Measurements from ENCODE around the gene SPOP.
"Not testable (repeated sequence)": the region's sequence is repeated elsewhere in the genome, so short reads cannot be mapped to it uniquely, and the experiment has no call there.

The SPOP gene

GRCh38 chr17:49677933-49678847 is at the start of gene SPOP:
Gene SPOP (minus strand): TSS chr17:49678097. CDS start chr17:49622810, 55,287 bp downstream.
- peak; percentile 97 to 100 (median 99) for DNase-seq
- intact Hi-C loops (cut with DNase I) = loop anchor here (10.0 kb wide), 1 partner anchor 63 kb away; no protein-coding TSS in a partner anchor

- no peak for DNase-seq
- intact Hi-C loops (cut with DNase I) = no loop called here
Observed at GRCh38 chr17:49727380-49727779, 49.5 kb upstream of the SPOP start.

- intact Hi-C loops (cut with DNase I) = no loop called here
Observed at GRCh38 chr17:49725452-49726130, 47.7 kb upstream of the SPOP start.

GRCh38 chr17:49724552-49724951 is 46.7 kb upstream of the SPOP start:
- intact Hi-C loops (cut with DNase I) = not testable (repeated sequence)

More at GRCh38 chr17:49725452-49726130, 47.7 kb upstream of the SPOP start:
- DNase-seq = no peak

GRCh38 chr17:49723423-49723822 is 45.5 kb upstream of the SPOP start:
- DNase-seq = no peak
- intact Hi-C loops (cut with DNase I) = no loop called here

More at GRCh38 chr17:49724552-49724951, 46.7 kb upstream of the SPOP start:
- DNase-seq = not testable (repeated sequence)

- intact Hi-C loops (cut with DNase I) = no loop called here
- DNase-seq = no peak
Observed at GRCh38 chr17:49722066-49722465, 44.2 kb upstream of the SPOP start.

- DNase-seq = no peak
Observed at GRCh38 chr17:49717371-49717861, 39.5 kb upstream of the SPOP start.

GRCh38 chr17:49716668-49717364 is 38.9 kb upstream of the SPOP start:
- intact Hi-C loops (cut with DNase I) = no loop called here
- DNase-seq = no peak

More at GRCh38 chr17:49717371-49717861, 39.5 kb upstream of the SPOP start:
- intact Hi-C loops (cut with DNase I) = no loop called here

GRCh38 chr17:49715717-49716279 is 37.9 kb upstream of the SPOP start:
- DNase-seq = no peak
- intact Hi-C loops (cut with DNase I) = no loop called here

- intact Hi-C loops (cut with DNase I) = no loop called here
- no peak for DNase-seq
Observed at GRCh38 chr17:49715216-49715615, 37.3 kb upstream of the SPOP start.

- DNase-seq = peak in 1 of 10 donors; percentile 47
- intact Hi-C loops (cut with DNase I) = loop anchor here (2.0 to 5.0 kb wide), 2 partner anchors 80 to 144 kb away; partner anchors contain the start of gene KAT7
Observed at GRCh38 chr17:49708515-49709183, 30.8 kb upstream of the SPOP start.

- peak; percentile 99 to 100 (median 100) for DNase-seq
- intact Hi-C loops (cut with DNase I) = loop anchor here (2.0 to 5.0 kb wide), 2 partner anchors 81 to 144 kb away; partner anchors contain the start of gene KAT7
Observed at GRCh38 chr17:49707608-49708514, 30.0 kb upstream of the SPOP start, which contains the start of gene SLC35B1. Gene SLC35B1 (minus strand): TSS chr17:49707964. CDS start chr17:49707833, 131 bp downstream.

GRCh38 chr17:49707246-49707607 is 29.3 kb upstream of the SPOP start:
- intact Hi-C loops (cut with DNase I) = loop anchor here (5.0 kb wide), 1 partner anchor 145 kb away; no protein-coding TSS in a partner anchor
- DNase-seq = no peak

GRCh38 chr17:49705254-49705653 is 27.4 kb upstream of the SPOP start:
- no peak for DNase-seq
- intact Hi-C loops (cut with DNase I) = loop anchor here (5.0 kb wide), 1 partner anchor 147 kb away; no protein-coding TSS in a partner anchor

- intact Hi-C loops (cut with DNase I) = no loop called here
- DNase-seq = peak in 4 of 10 donors; percentile 8 to 80 (median 20)
Observed at GRCh38 chr17:49703557-49704277, 25.8 kb upstream of the SPOP start.

- no peak for DNase-seq
- intact Hi-C loops (cut with DNase I) = no loop called here
Observed at GRCh38 chr17:49700960-49701359, 23.1 kb upstream of the SPOP start.

- intact Hi-C loops (cut with DNase I) = no loop called here
- peak in 7 of 10 donors; percentile 15 to 92 (median 50) for DNase-seq
Observed at GRCh38 chr17:49699966-49700575, 22.2 kb upstream of the SPOP start.
